ENCODE measurements around the gene LUC7L2. TPM values are rescaled to one million over a fixed set of nuclear protein-coding genes. Genes with fewer than 3 reads are reported as not detected.
A peak's percentile ranks its signal among the peaks of the same experiment; 100 is the strongest.
"Not testable (repeated sequence)": the region's sequence is repeated elsewhere in the genome, so short reads cannot be mapped to it uniquely, and the experiment has no call there.

The LUC7L2 gene
- total and polyA plus RNA-seq, 9 donors: 28.5 to 80.4 (median 61.0) TPM

DNA sequence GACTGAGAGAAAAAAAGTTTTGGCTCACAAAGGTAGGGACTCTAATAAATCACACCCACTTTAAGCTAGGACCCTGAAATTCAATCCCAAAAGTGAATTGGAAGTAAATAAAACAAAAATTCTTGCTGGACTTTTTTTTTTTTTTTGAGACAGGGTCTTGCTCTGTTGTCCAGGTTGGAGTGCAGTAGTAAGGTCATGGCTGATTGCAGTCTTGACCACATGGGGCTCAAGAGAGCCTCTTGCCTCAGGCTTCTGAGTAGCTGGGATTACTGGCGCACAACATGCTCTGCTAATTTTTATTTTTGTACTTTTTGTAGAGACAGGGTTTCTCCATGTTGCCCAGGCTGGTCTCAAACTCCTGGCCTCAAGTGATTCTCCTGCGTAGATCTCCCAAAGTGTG lies 5.0 kb upstream of the LUC7L2 start:
- no peak overlapping the region for H3K4me3 ChIP-seq (ENCODE audit: low read length)
- H3K36me3 ChIP-seq (ENCODE audit: control insufficient read depth, insufficient read depth, low read length): peaks cover 5% of the 10 kb centered on the region
- H3K4me1 ChIP-seq (ENCODE audit: control insufficient read depth, insufficient read depth, low read length): peaks cover 3% of the 10 kb centered on the region
- no peaks in the 10 kb centered on the region for H3K9me3 ChIP-seq (replicated peaks; ENCODE audit: control insufficient read depth, low read depth, low read length)
- H3K27me3 ChIP-seq (ENCODE audit: control insufficient read depth, insufficient read depth, low read length): no peaks in the 10 kb centered on the region
- no peak for DNase-seq
- H3K27ac ChIP-seq (ENCODE audit: low read length): no peak overlapping the region
- WGBS (ENCODE audit: insufficient coverage): no CpG with 5 or more reads among the region's 2 CpGs

DNA sequence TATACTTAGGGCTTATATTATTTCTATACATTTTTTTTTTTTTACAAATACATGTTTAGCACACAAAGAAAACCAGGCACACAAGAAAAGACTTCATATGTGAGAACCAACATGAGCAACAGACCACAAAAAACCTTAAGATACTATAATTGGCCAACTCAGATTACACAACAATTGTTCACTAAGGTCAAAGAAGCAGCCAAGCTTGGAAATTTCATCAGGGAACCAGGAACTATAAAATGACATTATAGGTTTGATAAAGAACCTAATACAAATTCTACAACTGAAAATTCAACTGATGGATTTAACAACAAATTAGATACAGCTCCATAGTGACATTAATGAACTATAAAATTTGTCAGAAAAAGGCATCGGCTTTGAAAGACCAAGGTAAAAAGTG lies 4.4 kb upstream of the LUC7L2 start:
- no peak overlapping the region for H3K4me3 ChIP-seq (ENCODE audit: low read length)
- no CpG with 5 or more reads among the region's 1 CpG for WGBS (ENCODE audit: insufficient coverage)
- no peak overlapping the region for H3K27ac ChIP-seq (ENCODE audit: low read length)

DNA sequence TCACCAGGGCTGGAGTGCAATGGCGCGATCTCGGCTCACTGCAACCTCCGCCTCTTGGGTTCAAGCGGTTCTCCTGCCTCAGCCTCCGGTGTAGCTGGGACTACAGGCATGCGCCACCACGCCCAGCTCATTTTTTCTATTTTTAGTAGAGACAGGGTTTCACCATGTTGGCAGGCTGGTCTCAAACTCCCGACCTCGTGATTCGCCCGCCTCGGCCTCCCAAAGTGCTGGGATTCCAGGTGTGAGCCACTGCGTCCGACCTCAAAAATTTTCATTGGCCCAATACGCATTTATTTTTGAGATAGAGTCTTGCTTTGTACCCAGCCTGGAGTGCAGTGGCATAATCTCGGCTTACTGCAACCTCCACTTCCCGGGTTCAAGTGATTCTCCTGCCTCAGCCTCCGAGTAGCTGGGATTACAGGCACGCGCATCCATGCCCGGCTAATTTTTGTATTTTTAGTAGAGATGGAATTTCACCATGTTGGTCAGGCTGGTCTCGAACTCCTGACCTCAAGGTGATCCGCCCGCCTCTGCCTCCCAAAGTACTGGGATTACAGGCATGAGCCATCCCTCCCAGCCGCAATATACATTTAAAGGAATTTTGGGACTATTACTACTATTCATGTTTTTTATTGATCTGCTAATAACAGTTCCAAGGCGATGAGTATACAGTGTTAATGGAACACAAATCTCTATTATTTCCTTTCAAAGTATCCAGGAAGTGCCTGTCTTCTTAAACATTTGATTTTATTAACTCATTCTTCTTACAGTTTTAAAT lies 1.8 kb upstream of the LUC7L2 start:
- 96% methylated on average over 13 of the region's 27 CpGs for WGBS (ENCODE audit: insufficient coverage)
- peak overlapping the region; percentile 100 for H3K27ac ChIP-seq (ENCODE audit: low read length)
- not testable (repeated sequence) for H3K27me3 ChIP-seq (ENCODE audit: control insufficient read depth, insufficient read depth, low read length); H3K36me3 ChIP-seq (ENCODE audit: control insufficient read depth, insufficient read depth, low read length); DNase-seq; H3K9me3 ChIP-seq (replicated peaks; ENCODE audit: control insufficient read depth, low read depth, low read length); H3K4me1 ChIP-seq (ENCODE audit: control insufficient read depth, insufficient read depth, low read length)
- H3K4me3 ChIP-seq (ENCODE audit: low read length): peak overlapping the region; percentile 90

More for the DNA sequence above, 4.4 kb upstream of the LUC7L2 start:
- H3K36me3 ChIP-seq (ENCODE audit: control insufficient read depth, insufficient read depth, low read length): peaks cover 5% of the 10 kb centered on the region
- DNase-seq: no peak
- H3K4me1 ChIP-seq (ENCODE audit: control insufficient read depth, insufficient read depth, low read length): peaks cover 3% of the 10 kb centered on the region
- H3K27me3 ChIP-seq (ENCODE audit: control insufficient read depth, insufficient read depth, low read length): no peaks in the 10 kb centered on the region
- no peaks in the 10 kb centered on the region for H3K9me3 ChIP-seq (replicated peaks; ENCODE audit: control insufficient read depth, low read depth, low read length)

DNA sequence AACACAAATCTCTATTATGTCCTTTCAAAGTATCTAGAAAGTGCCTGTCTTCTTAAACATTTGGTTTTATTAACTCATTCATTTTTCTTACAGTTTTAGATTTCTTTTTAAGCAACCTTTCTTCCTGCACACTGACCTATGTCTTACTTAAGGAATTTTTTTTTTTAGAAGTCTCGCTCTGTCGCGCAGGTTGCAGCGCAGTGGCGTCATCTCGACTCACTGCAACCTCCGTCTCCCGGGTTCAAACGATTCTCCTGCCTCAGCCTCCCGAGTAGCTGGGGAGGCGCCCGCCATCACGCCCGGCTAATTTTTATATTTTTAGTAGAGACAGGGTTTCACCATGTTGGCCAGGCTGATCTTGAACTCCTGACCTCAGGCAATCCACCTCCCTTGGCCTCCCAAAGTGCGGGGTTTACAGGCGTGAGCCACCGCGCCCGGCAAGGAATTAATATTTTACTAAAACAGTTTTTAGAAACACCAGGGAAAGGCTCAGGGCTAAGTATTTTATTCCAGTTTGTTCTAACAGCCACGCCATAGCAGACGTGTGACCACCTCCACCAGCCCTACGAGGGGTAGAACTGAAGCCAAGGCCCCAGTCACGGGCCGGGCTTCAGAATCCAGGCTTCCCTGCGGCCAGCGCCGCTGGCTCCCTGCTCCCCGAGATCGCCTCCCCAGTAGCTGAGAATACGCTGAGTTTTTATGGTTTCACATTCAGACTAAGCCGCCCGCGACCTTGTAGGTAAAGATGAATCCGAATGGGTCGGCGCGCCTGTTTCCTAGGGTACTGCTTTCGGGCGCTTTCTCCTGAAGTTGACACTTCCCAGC lies 941 bp upstream of the LUC7L2 start:
- peak overlapping the region; percentile 90 for H3K4me3 ChIP-seq (ENCODE audit: low read length)
- H3K27me3 ChIP-seq (ENCODE audit: control insufficient read depth, insufficient read depth, low read length): no peaks in the 10 kb centered on the region
- peak; percentile 27 for DNase-seq
- H3K36me3 ChIP-seq (ENCODE audit: control insufficient read depth, insufficient read depth, low read length): peaks cover 3% of the 10 kb centered on the region
- peak overlapping the region; percentile 100 for H3K27ac ChIP-seq (ENCODE audit: low read length)
- under 1% methylated on average over 17 of the region's 39 CpGs for WGBS (ENCODE audit: insufficient coverage)
- H3K4me1 ChIP-seq (ENCODE audit: control insufficient read depth, insufficient read depth, low read length): peaks cover 6% of the 10 kb centered on the region
- no peaks in the 10 kb centered on the region for H3K9me3 ChIP-seq (replicated peaks; ENCODE audit: control insufficient read depth, low read depth, low read length)

DNA sequence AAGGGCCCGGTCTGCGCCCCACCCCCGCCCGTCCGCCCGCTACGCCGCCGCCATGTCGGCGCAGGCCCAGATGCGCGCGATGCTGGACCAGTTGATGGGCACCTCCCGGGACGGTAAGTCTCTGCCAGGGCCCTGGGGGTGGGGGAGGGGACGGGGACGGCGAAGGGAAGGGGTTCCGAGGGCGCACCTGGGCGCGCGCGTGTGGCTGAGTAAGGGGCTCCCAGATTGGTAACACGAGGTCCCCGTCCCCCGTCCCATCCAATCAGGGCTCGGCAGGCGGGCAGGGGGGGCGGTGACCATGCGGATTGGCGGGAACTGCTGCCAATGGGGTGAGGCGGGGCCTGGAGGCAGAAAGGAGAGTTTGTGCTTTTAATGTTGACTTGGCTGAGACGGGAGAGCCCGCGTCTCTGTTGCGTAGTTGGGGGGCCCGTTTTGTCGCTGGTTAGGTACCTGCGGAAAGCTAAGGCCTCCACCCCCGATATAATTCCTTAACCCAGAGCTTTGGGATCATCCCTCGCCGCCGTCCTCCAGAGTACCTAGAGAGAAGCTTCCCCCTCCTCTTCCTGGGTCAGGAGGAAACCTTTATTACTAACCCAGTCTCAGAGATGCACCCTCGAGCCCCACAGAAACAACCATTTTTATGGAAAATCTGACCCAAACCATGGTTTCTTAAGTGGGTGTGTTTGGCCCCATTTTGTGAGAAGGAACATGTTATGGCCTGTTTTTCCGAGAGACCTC lies 685 bp downstream of the LUC7L2 start:
- no peaks in the 10 kb centered on the region for H3K27me3 ChIP-seq (ENCODE audit: control insufficient read depth, insufficient read depth, low read length)
- peak; percentile 98 for DNase-seq
- peak overlapping the region; percentile 90 for H3K4me3 ChIP-seq (ENCODE audit: low read length)
- peaks cover 3% of the 10 kb centered on the region for H3K36me3 ChIP-seq (ENCODE audit: control insufficient read depth, insufficient read depth, low read length)
- 0% methylated on average over 10 of the region's 47 CpGs for WGBS (ENCODE audit: insufficient coverage)
- H3K9me3 ChIP-seq (replicated peaks; ENCODE audit: control insufficient read depth, low read depth, low read length): no peaks in the 10 kb centered on the region
- peak overlapping the region; percentile 100 for H3K27ac ChIP-seq (ENCODE audit: low read length)
- H3K4me1 ChIP-seq (ENCODE audit: control insufficient read depth, insufficient read depth, low read length): peaks cover 6% of the 10 kb centered on the region

DNA sequence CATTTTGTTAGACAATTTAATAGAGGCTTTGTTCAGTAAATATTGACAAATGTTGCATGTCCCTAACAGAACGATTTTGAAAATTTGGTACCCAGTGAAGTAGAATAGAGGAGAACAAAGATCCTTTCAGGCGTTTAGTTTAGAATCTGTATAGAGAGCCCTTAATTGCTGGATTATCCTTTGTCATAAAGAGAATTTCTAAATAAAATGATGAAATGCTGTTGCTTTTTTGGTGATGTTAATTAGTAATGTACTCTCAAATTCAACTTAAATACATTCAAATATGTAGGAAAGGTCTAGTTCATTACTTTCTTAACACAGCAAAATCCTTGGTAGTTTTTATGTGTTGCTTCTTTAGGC lies 1.2 kb downstream of the LUC7L2 start:
- Histone ChIP-seq H3K27ac (ENCODE audit: low read length) (peak overlapping the region; percentile 100), H3K27me3 (ENCODE audit: control insufficient read depth, insufficient read depth, low read length) (no peaks in the 10 kb centered on the region), H3K4me3 (ENCODE audit: low read length) (peak overlapping the region; percentile 90), H3K4me1 (ENCODE audit: control insufficient read depth, insufficient read depth, low read length) (peaks cover 6% of the 10 kb centered on the region), H3K9me3 (replicated peaks; ENCODE audit: control insufficient read depth, low read depth, low read length) (no peaks in the 10 kb centered on the region), H3K36me3 (ENCODE audit: control insufficient read depth, insufficient read depth, low read length) (peaks cover 3% of the 10 kb centered on the region)
- DNase-seq: no peak
- WGBS (ENCODE audit: insufficient coverage): no CpG with 5 or more reads among the region's 2 CpGs

DNA sequence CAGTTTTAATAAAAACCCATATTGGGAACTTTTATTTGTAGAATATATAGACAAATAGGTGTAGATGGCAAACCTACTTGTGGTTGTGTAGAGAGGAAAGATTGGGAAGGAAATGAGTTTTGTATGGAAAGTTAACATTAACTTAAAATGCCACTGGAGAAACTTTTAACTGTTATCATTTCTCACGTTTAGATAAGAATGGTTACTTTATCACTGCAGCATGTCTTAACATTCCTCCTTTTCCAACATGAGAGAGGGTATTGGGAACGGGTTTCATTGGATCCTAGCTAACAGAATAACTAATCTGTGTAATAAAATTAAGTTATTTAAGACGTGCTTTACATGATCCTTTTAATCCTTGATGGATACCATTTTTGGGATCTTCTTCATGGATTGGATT lies 1.8 kb downstream of the LUC7L2 start:
- H3K4me3 ChIP-seq (ENCODE audit: low read length): no peak overlapping the region

DNA sequence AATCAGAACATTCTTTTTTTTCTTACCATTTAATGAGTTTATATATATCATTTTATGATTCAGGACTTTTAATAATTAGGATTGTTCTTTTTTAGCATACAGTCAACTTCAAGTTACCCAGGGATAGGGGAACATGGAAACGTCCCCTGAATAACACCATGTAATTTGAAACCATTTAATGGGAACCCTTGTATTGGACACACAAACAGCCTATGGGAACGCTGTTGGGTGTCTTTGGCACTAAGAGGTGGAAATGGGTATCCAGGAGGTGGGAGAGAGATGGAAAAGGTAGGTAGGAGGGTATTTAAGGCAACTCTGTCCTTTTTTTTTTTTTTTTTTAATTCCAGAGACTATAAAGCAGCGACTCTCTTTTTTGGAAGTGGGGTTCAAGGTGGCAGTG lies 2.6 kb downstream of the LUC7L2 start:
- DNase-seq: no peak
- peaks cover 3% of the 10 kb centered on the region for H3K36me3 ChIP-seq (ENCODE audit: control insufficient read depth, insufficient read depth, low read length)
- H3K27ac ChIP-seq (ENCODE audit: low read length): no peak overlapping the region
- WGBS (ENCODE audit: insufficient coverage): no CpG with 5 or more reads among the region's 3 CpGs
- no peaks in the 10 kb centered on the region for H3K9me3 ChIP-seq (replicated peaks; ENCODE audit: control insufficient read depth, low read depth, low read length)
- no peaks in the 10 kb centered on the region for H3K27me3 ChIP-seq (ENCODE audit: control insufficient read depth, insufficient read depth, low read length)
- peaks cover 6% of the 10 kb centered on the region for H3K4me1 ChIP-seq (ENCODE audit: control insufficient read depth, insufficient read depth, low read length)
- no peak overlapping the region for H3K4me3 ChIP-seq (ENCODE audit: low read length)

More for the DNA sequence above, 1.8 kb downstream of the LUC7L2 start:
- no peaks in the 10 kb centered on the region for H3K27me3 ChIP-seq (ENCODE audit: control insufficient read depth, insufficient read depth, low read length)
- no CpG with 5 or more reads among the region's 3 CpGs for WGBS (ENCODE audit: insufficient coverage)
- no peak overlapping the region for H3K27ac ChIP-seq (ENCODE audit: low read length)
- no peak for DNase-seq
- H3K36me3 ChIP-seq (ENCODE audit: control insufficient read depth, insufficient read depth, low read length): peaks cover 3% of the 10 kb centered on the region
- peaks cover 6% of the 10 kb centered on the region for H3K4me1 ChIP-seq (ENCODE audit: control insufficient read depth, insufficient read depth, low read length)
- H3K9me3 ChIP-seq (replicated peaks; ENCODE audit: control insufficient read depth, low read depth, low read length): no peaks in the 10 kb centered on the region

DNA sequence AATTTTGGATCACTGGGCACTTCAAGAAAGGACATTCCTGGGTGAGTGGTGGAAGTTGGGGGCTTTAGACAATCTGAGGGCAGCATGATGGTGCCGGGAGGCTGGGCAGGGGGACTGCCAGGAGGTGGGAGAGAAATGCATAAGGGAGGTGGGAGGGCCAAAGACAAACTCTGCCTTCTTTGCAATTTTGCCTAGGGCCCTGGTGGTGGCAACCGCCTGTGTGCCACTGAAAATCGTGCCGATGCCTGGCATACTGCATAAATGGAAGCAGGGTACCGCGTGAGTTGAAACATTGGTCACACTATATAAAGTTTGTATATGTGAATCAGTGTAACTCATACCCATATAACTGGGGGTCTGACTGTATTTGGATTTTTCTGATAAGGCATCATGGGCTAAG lies 3.3 kb downstream of the LUC7L2 start:
- Histone ChIP-seq H3K36me3 (ENCODE audit: control insufficient read depth, insufficient read depth, low read length) (peaks cover 6% of the 10 kb centered on the region), H3K4me1 (ENCODE audit: control insufficient read depth, insufficient read depth, low read length) (peaks cover 3% of the 10 kb centered on the region), H3K27ac (ENCODE audit: low read length) (no peak overlapping the region), H3K27me3 (ENCODE audit: control insufficient read depth, insufficient read depth, low read length) (no peaks in the 10 kb centered on the region), H3K4me3 (ENCODE audit: low read length) (no peak overlapping the region), H3K9me3 (replicated peaks; ENCODE audit: control insufficient read depth, low read depth, low read length) (no peaks in the 10 kb centered on the region)
- DNase-seq: no peak
- 60% methylated on average over 2 of the region's 6 CpGs for WGBS (ENCODE audit: insufficient coverage)

DNA sequence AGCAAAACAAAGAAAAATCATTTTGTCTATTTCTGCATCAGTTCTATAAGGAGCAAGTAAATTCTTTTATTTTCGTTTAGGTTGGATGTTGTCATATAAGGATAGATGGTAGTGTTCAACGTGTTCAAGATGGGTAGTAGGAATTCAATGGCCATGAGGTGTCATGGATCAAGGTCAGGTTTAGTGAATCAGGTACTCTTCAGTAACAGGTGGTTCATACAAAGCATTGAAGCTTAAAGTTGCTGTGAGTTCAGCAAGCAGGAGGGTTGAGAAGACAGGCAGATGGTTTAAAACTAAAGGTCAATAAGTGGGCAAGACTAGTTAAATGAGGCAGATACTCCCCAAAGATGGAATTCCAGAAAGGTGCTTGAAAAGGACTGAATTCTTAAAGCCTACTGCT lies 5.6 kb downstream of the LUC7L2 start:
- Histone ChIP-seq H3K36me3 (ENCODE audit: control insufficient read depth, insufficient read depth, low read length) (peaks cover 6% of the 10 kb centered on the region), H3K27me3 (ENCODE audit: control insufficient read depth, insufficient read depth, low read length) (no peaks in the 10 kb centered on the region), H3K27ac (ENCODE audit: low read length) (no peak overlapping the region), H3K9me3 (replicated peaks; ENCODE audit: control insufficient read depth, low read depth, low read length) (no peaks in the 10 kb centered on the region), H3K4me1 (ENCODE audit: control insufficient read depth, insufficient read depth, low read length) (peaks cover 3% of the 10 kb centered on the region), H3K4me3 (ENCODE audit: low read length) (no peak overlapping the region)
- 96% methylated on average over 2 of the region's 2 CpGs for WGBS (ENCODE audit: insufficient coverage)
- no peak for DNase-seq

Measured in muscle of leg (tissue), 11 donors.